GM21526 (cell line): Measurements from ENCODE around the gene WDR18.
"Not testable (repeated sequence)": the region's sequence is repeated elsewhere in the genome, so short reads cannot be mapped to it uniquely, and the experiment has no call there.

Experiments
- ATAC-seq: cut with Tn5 transposase; IDR thresholded peaks from one replicate; pipeline ENCODE4 v1.9.1; 2021; ENCODE audit warnings: moderate library complexity; ENCODE audit not compliant: unreplicated experiment, low FRiP score

Gene WDR18

DNA sequence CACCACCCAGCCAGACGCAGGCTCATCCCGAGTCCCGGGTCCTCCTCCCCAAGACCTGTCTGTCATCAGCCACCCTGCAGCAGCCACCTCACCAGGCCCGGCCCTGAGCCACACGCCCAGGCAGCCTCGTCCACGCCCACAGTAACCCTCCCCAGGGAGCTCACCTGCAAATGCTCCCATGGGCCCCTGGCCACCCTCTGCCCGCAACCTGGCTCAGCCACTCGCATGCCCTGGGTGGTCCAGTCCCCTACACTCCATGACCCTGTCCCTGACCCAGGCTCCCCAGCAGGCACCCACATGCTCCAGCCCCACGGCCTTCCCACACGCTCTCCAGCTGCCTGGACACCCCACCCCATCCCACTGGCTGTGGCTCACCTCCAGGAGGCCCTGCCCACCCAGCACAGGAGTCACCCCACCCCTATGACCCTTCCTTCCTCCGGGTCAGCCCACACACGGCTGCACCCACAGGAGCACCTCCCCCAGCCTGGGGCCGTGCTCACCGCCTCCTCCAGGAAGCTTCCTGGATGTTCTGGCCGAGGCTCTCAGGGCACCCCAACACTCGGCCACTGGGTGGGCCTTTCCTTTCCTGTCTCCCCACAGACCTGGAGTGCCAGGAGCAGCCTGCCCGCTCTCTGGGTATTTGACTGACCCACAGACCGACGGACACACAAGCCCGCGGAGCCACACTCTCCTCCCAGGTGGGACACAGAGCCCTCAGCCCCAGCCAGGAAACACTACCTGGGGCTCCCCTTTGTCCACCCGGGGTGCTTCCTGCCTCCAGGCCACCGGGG is 33.2 kb downstream of the WDR18 start:
- ATAC-seq, result no peak

DNA sequence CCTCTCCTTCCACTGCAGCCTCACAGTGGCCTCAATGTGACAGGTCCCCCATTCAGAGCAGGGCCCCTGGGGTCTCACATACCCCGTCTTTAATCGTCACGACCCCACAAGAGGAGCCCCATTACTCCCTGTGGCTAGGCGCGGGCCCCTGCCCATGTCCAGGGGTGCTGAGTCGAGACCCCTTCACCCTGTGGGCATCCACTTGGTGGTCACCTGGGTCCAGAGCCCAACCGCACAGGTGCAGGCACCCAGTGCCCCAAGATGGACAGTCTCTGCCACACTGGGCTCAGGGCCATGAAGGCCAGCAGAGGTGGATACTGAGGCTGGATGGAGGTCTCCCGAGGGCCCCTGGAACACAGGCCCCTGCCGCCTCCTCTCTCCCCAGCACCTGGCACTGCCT is 33.8 kb downstream of the WDR18 start:
- no peak for ATAC-seq

DNA sequence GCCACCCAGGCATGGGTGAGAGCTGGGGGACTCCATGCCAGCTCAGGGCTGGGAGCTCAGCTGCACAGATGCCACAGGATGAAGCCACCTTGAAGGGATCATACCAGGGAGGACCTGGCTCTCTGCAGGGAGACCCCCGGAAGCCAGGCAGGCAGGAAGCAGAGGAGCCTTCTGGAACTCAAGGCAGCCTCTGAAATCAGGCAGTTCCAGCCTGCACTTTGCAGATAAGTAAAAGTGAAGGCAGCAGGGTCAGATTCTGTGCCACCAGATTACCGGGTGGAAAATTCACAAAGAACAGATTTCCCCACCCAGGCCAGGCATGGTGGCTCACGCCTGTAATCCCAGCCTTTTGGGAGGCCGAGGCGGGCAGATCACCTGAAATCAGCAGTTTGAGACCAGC is 34.2 kb downstream of the WDR18 start:
- ATAC-seq, result no peak

DNA sequence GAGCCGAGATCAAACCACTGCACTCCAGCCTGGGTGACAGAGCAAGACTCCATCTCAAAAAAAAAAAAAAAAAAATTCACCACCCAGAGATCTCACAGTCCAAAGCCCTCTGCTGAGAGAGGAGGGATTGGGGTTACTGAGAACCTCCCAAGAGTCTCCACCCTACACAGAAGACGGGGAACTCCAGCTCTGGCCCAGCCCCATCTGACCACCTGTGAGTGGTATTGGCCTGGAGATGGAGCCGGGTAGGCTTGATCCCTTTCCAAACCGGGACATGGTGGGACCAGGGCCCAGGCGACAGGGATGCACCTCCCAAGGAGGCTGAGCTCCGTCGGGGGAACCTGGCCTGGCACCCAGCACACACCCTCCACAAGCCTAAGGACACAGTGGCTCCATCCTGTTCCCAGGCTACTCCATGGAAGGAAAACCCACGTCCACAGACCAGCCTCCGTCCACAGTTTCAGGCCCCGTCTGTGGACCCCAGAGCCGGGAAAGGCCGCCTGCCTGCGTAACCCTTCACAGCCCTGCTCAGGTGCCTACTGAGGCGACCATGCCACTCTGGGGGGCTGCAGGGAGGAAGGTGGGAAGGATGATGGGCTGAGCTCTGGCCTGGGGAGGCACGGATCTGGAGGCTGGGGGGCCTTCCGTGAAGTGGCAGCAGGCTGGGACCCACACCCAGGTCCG is 34.9 kb downstream of the WDR18 start:
- no peak for ATAC-seq

- no peak for ATAC-seq
These were observed 35.4 kb downstream of the WDR18 start for GRCh38 chr19:1019616-1019961.

DNA sequence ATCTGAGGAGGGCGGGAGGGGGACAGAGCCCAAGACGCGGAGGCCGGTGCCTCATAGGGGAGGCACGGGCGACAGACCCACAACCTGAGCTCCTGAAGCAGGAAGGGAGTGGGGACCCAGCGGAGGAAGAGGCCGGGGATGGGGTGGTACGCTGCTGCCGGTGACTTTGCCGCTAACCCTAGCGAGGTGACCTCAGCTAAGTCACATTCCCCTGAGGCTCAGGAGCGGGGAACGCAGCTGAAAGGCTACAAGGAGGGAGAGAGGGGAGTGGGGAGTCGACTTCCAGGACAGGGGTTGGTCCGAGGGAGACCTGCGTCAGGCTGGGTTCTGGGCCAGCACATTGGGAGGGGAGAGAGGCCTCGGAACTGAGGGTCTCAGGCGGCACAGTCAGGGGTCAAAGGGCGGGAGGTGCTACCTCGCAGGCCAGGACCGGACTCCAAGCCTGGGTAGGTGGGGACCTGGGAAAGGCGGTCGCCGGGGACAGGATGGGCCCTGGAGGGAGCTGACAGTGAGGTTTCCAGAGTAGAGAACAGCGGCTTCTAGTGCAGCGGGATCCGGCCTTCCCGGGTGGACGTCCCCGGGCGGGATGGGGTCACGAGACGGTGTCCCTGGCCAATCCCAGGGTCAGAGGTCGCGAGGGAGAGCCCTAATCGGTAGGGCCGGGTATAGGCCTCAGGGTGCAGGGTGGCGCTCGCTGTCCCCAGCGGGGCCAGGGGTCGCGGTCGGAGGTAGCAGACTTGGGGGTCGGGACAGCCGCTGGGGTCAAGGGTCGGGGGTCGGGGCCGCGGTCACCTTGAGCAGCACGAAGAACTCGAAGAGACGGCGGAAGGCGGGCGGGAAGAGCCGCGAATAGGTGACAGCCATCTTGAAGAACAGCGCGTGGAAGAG is 36.1 kb downstream of the WDR18 start:
- ATAC-seq, result no peak

DNA sequence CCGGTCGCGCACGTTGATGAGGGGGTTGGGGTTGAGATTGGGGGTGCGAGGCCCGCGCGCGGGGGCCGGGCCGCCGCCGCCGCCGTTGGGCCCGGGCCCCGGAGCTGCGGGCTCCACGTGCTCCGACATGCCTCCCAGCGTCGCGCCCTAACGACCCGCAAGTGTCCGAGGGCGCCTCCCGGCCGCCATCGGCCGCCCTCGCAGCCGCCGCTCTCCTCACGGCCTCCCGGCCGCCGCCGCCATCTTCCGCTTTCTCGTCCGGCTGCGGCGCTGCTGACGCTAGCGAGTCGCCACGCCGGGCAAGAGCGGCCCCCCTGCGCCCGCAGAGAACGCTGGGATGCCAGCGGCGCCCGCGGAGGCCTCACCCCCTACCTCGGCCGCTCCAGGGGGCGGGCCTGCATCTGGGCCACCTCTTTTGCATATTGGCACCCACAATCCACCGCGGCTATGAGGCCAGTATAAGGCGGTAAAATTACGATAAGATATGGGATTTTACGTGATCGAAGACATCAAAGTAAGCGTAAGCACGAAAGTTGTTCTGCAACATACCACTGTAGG is 36.8 kb downstream of the WDR18 start, which contains the start of gene TMEM259:
Gene TMEM259 (minus strand): TSS at position 256 of the 558 bp plus-strand sequence. CDS start 127 bp downstream, at position 129.
- ATAC-seq, result peak; percentile 58

DNA sequence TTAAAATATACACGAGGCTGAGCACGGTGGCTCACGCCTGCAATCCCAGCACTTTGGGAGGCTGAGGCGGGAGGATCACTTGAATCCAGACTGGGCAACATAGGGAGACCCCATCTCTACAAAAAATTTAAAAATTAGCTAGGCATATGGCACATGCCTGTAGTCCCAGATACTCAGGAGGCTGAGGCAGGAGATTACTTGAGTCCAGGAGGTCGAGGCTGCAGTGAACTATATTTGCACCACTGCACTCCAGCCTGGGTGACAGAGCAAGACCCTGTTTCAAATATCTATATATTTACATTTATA is 39.7 kb downstream of the WDR18 start:
- not testable (repeated sequence) for ATAC-seq

GRCh38 chr19:1025080-1025479 is 40.9 kb downstream of the WDR18 start:
- not testable (repeated sequence) for ATAC-seq

- peak; percentile 35 for ATAC-seq
These were observed 42.0 kb downstream of the WDR18 start, which contains the start of gene CNN2 for GRCh38 chr19:1025960-1026782. Gene CNN2 (plus strand): TSS chr19:1026608. CDS start chr19:1026662, 54 bp downstream.

DNA sequence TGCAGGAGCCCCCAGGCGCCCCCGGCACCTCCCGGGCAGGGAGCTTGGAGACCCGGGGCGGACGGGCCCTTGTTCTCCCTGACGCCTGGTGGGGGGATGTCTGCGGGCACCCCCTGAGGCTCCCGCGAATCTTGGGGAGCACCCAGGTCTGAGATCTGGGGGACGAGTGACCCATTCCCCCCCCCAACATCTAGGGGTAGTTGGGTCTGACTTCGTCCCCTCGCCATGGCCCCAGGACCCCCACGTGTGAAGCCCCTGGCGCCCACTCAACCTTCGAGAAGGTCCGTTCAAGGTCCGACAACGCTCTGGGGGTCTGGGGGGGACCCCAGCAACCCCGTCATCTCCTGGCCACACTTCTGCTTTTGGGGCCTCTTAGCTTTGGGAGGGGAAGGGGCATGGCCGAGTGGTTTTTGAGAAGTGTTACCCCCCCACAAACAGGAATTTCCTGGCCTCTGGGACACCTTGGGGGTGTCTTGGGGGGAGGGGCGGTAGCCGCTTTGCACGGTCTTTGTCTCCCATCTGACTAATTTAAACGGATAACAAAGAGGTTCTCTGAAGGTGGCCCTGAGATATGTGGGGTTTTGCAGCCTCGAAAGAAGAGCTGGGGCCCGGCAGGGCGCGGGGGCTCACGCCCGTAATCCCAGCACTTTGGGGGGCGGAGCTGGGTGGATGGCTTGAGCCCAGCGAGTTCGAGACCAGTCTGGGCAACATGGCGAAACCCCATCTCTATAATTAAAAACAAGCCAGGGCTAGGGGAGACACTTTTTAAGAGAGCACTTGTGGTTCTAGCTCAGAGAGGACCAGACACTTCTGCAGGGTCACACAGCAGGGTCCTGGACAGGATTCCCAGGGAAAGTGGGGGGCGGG is 42.9 kb downstream of the WDR18 start:
- no peak for ATAC-seq

GRCh38 chr19:1027650-1028061 is 43.5 kb downstream of the WDR18 start:
- ATAC-seq, result no peak

GRCh38 chr19:1028062-1028926 is 44.1 kb downstream of the WDR18 start:
- no peak for ATAC-seq

DNA sequence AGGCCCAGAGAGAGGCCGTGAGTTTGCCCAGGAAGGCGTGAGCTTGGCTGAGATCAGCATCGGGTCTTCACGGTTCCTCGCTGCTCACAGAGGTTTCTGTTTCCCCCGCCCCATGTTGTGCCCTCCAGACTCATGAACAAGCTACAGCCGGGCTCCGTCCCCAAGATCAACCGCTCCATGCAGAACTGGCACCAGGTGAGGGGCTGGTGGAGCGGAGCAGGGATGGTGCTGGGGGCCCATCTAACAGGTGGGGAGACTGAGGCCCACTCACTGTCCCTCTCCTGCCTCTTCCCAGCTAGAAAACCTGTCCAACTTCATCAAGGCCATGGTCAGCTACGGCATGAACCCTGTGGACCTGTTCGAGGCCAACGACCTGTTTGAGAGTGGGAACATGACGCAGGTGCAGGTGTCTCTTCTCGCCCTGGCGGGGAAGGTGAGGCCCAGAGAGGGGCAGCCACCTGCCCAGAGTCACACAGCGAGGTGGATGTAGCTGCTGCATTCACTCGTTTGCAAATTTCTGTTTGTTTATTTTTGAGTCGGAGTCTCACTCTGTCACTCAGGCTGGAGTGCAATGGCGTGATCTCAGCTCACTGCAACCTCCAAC is 48.2 kb downstream of the WDR18 start:
- ATAC-seq, result no peak

DNA sequence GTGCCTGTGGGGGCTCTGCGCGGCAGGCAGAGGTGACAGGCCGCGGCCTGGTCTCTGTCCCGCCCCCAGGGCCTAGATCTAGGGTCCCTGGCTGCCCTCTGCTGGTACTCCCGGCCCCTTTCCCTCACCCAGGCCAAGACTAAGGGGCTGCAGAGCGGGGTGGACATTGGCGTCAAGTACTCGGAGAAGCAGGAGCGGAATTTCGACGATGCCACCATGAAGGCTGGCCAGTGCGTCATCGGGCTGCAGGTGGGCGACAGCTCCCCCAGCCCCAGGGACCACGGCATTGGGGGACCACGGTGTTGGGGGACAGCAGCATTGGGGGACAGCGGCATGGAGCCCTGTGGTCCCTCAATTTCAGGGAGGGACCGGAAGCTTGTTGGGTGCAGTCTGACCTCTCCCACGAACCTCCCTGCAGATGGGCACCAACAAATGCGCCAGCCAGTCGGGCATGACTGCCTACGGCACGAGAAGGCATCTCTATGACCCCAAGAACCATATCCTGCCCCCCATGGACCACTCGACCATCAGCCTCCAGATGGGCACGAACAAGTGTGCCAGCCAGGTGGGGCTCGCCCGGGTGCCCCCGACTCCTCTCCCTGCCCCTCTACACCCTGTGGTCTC is 52.0 kb downstream of the WDR18 start:
- no peak for ATAC-seq

DNA sequence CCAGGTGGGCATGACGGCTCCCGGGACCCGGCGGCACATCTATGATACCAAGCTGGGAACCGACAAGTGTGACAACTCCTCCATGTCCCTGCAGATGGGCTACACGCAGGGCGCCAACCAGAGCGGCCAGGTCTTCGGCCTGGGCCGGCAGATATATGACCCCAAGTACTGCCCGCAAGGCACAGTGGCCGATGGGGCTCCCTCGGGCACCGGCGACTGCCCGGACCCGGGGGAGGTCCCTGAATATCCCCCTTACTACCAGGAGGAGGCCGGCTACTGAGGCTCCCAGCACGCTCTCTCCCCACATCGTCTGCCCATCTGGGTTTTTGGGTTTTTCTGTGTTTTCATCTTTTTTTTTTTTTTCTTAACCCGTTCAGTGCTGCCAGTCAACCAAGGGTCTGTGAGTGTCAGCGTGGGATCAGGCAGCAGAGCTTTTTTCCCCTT is 53.5 kb downstream of the WDR18 start:
- no peak for ATAC-seq

DNA sequence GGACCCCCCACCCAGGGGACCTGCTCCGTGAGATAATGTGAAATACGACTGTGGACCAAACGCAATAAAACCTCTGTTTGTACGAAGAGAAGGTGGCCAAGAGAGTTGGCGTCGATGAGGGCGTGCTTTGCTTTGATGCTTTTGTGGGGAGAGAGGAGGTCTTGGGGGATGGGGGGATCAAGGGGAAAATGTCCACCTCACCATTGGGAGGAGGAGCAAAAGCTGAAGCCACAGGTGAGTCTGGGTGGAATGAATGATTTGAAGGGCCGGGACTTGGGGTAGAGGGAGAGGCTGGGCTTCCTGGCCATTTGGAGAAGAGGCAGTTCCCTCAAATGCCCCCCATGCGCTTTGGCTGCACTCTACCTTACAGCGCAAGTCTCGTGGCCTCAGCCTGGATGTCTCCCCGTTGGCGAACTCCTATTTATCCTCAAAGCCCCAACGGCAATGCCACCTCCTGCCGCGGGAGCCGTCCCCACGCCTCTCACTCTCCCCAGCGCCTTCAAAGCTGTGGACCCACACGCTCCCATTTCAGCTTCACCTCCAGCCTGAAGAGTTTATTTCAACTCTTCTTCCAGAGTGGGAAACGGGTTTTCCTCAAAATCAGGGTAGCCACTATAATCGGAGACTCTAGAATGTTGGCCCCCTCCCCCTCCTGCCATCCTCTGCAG is 55.0 kb downstream of the WDR18 start:
- ATAC-seq, result no peak
